HepG2 (cell line): ENCODE data around the gene NFATC2. TPM values are rescaled to one million over a fixed set of nuclear protein-coding genes. Genes with fewer than 3 reads are reported as not detected.

Source experiments
- ARID4A ChIP-seq: sonication (generic); formaldehyde crosslinking; IDR thresholded peaks from 2 replicates; pipeline ENCODE4 v1.5.0; 2020; ENCODE audit warnings: mild to moderate bottlenecking, missing genetic modification reagents, borderline replicate concordance
- CEBPB ChIP-seq: IDR thresholded peaks from 2 replicates; pipeline ENCODE4 v1.6.1; 2011; ENCODE audit warnings: low read depth, low read length, improper control_type of control experiment, borderline replicate concordance
- DMAP1 ChIP-seq: IDR thresholded peaks from 2 replicates; pipeline ENCODE4 v1.6.1; 2016
- E2F2 ChIP-seq: sonication (generic); formaldehyde crosslinking; IDR thresholded peaks from 2 replicates; pipeline ENCODE4 v1.4.0; 2020; ENCODE audit warnings: missing genetic modification reagents, borderline replicate concordance
- FLYWCH1 ChIP-seq: sonication (generic); formaldehyde crosslinking; IDR thresholded peaks from 2 replicates; pipeline ENCODE4 v1.8.1; 2023; ENCODE audit warnings: mild to moderate bottlenecking, missing genetic modification reagents
- GPBP1L1 ChIP-seq: sonication (generic); formaldehyde crosslinking; IDR thresholded peaks from 2 replicates; pipeline ENCODE4 v1.5.0; 2020; ENCODE audit warnings: mild to moderate bottlenecking, missing genetic modification reagents
- HIVEP1 ChIP-seq: sonication (generic); formaldehyde crosslinking; IDR thresholded peaks from 2 replicates; pipeline ENCODE4 v1.4.0; 2020; ENCODE audit warnings: mild to moderate bottlenecking, missing genetic modification reagents
- HNF4A ChIP-seq: sonication (generic); formaldehyde crosslinking; IDR thresholded peaks from 2 replicates; pipeline ENCODE4 v1.4.0; 2020; ENCODE audit warnings: missing genetic modification reagents
- JDP2 ChIP-seq: sonication (generic); formaldehyde crosslinking; IDR thresholded peaks from 2 replicates; pipeline ENCODE4 v1.8.1; 2022; ENCODE audit warnings: missing genetic modification reagents, borderline replicate concordance
- KDM6A ChIP-seq: IDR thresholded peaks from 2 replicates; pipeline ENCODE4 v1.6.1; 2016; ENCODE audit warnings: low read depth
- MAF1 ChIP-seq: sonication (generic); formaldehyde crosslinking; IDR thresholded peaks from 2 replicates; pipeline ENCODE4 v1.5.0; 2020; ENCODE audit warnings: missing genetic modification reagents, borderline replicate concordance
- MAZ ChIP-seq, 2 experiments: sonication (generic) in 1 of 2; formaldehyde crosslinking in 1 of 2; IDR thresholded peaks; 2 replicates each; pipeline versions ENCODE4 v1.5.0 to v1.6.1; 2012 to 2020; ENCODE audit warnings: low read depth in 2 of 2, mild to moderate bottlenecking in 2 of 2, borderline replicate concordance in 1 of 2, improper control_type of control experiment in 1 of 2, low read length in 1 of 2, missing genetic modification reagents in 1 of 2, moderate library complexity in 1 of 2
- MIXL1 ChIP-seq: IDR thresholded peaks from 2 replicates; pipeline ENCODE4 v1.6.1; 2016
- MXD4 ChIP-seq: IDR thresholded peaks from 2 replicates; pipeline ENCODE4 v1.6.1; 2016; ENCODE audit warnings: mild to moderate bottlenecking, missing biosample characterization, missing genetic modification reagents
- NFYB ChIP-seq: sonication (generic); formaldehyde crosslinking; IDR thresholded peaks from 2 replicates; pipeline ENCODE4 v1.4.0; 2020; ENCODE audit warnings: missing genetic modification reagents
- SP5 ChIP-seq: IDR thresholded peaks from 2 replicates; pipeline ENCODE4 v1.6.1; 2016; ENCODE audit warnings: low read depth, borderline replicate concordance
- TMF1 ChIP-seq: sonication (generic); formaldehyde crosslinking; IDR thresholded peaks from 2 replicates; pipeline ENCODE4 v1.8.1; 2022; ENCODE audit warnings: low read depth, missing genetic modification reagents
- ZBTB42 ChIP-seq: sonication (generic); formaldehyde crosslinking; IDR thresholded peaks from 2 replicates; pipeline ENCODE4 v1.5.0; 2020; ENCODE audit warnings: mild to moderate bottlenecking, missing genetic modification reagents
- ZFP36L1 ChIP-seq: sonication (generic); formaldehyde crosslinking; IDR thresholded peaks from 2 replicates; pipeline ENCODE4 v1.8.0; 2022; ENCODE audit warnings: mild to moderate bottlenecking, missing genetic modification reagents, moderate library complexity
- ZNF225 ChIP-seq: sonication (generic); formaldehyde crosslinking; IDR thresholded peaks from 2 replicates; pipeline ENCODE4 v1.4.0; 2020; ENCODE audit warnings: mild to moderate bottlenecking, missing genetic modification reagents
- ZNF263 ChIP-seq: sonication (generic); formaldehyde crosslinking; IDR thresholded peaks from 2 replicates; pipeline ENCODE4 v1.4.0; 2020; ENCODE audit warnings: missing genetic modification reagents
- ZNF678 ChIP-seq: sonication (generic); formaldehyde crosslinking; IDR thresholded peaks from 2 replicates; pipeline ENCODE4 v1.4.0; 2020; ENCODE audit warnings: mild to moderate bottlenecking, missing genetic modification reagents
- ZNF83 ChIP-seq: sonication (generic); formaldehyde crosslinking; IDR thresholded peaks from 2 replicates; pipeline ENCODE4 v1.4.0; 2020; ENCODE audit warnings: missing genetic modification reagents, mild to moderate bottlenecking, borderline replicate concordance
- ZSCAN5A ChIP-seq: sonication (generic); formaldehyde crosslinking; IDR thresholded peaks from 2 replicates; pipeline ENCODE4 v1.8.0; 2022; ENCODE audit warnings: mild to moderate bottlenecking, missing genetic modification reagents, borderline replicate concordance
- polyA plus RNA-seq, 8 experiments: library from polyadenylated mRNA; depleted of rRNA in 3 of 8; stranded (reverse) in 7 of 8; unstranded in 1 of 8; fragments of >200 nt; fragmentation: Illumina TruSeq in 4 of 8; extraction: Trizol in 4 of 8; gene quantifications; 2 replicates each; pipeline versions ENCODE4 v1.2.1 to v1.2.3, GENCODE V29; 2011 to 2016; ENCODE audit warnings: low read depth in 4 of 8, missing spikeins in 1 of 8, mixed read lengths in 1 of 8; ENCODE audit not compliant: insufficient read depth in 1 of 8
- total RNA-seq, 5 experiments: library from RNA; depleted of rRNA; stranded (reverse); fragments of >200 nt; fragmentation: Illumina TruSeq; extraction: Trizol; gene quantifications; 2 replicates each; pipeline ENCODE4 v1.2.3, GENCODE V29; 2016; ENCODE audit warnings: low read depth in 1 of 5

The NFATC2 gene
- total and polyA plus RNA-seq, 2 of the 13 experiments (the other 11 are each of a cell fraction or from before 2014, with no cell fraction given): 1.9 to 3.3 TPM

- TF ChIP-seq E2F2 (CRISPR knock-in tag) (no peak), DMAP1 (CRISPR knock-in tag) (no peak), GPBP1L1 (no peak), HIVEP1 (CRISPR knock-in tag) (0 out of 2 replicates have a peak, but pooled peaks have one; percentile 54), ARID4A (CRISPR knock-in tag) (peak; percentile 56; the same call in 1 of the 2 replicates), ZBTB42 (CRISPR knock-in tag) (no peak), KDM6A (CRISPR knock-in tag) (no peak), MXD4 (CRISPR knock-in tag) (peak; percentile 30; the same call in 1 of the 2 replicates), ZNF83 (CRISPR knock-in tag) (no peak), MAF1 (CRISPR knock-in tag) (no peak), SP5 (CRISPR knock-in tag) (peak; percentile 73; the same call in 1 of the 2 replicates), TMF1 (CRISPR knock-in tag) (no peak), CEBPB (no peak), HNF4A (CRISPR knock-in tag) (peak; percentile 88), ZFP36L1 (no peak), JDP2 (CRISPR knock-in tag) (no peak), ZNF225 (CRISPR knock-in tag) (no peak), FLYWCH1 (CRISPR knock-in tag) (no peak), ZNF678 (CRISPR knock-in tag) (no peak; the same call in 1 of the 2 replicates), ZSCAN5A (CRISPR knock-in tag) (no peak), ZNF263 (no peak), MAZ (IDR thresholded peaks at IDR 0.05; ENCODE audit: borderline replicate concordance, low read depth, low read length) (0 out of 2 replicates have a peak, but pooled peaks have one; percentile 28), MAZ (CRISPR knock-in tag; IDR thresholded peaks at IDR 0.05; ENCODE audit: low read depth) (peak; percentile 19; the same call in 1 of the 2 replicates), MIXL1 (CRISPR knock-in tag) (no peak), NFYB (CRISPR knock-in tag) (no peak)
These were observed 33.7 kb downstream of the NFATC2 start (continued) for GRCh38 chr20:51508780-51509179.
